Left lung (tissue), 10 donors: ENCODE results near the gene SCTR. TPM values are rescaled to one million over a fixed set of nuclear protein-coding genes. Genes with fewer than 3 reads are reported as not detected.

Source experiments
- ATAC-seq: fragments of 200-7000 bp; cut with Tn5 transposase; one replicate; pipeline ENCODE4 v1.9.1; 2020; ENCODE audit warnings: moderate library complexity
- DNase-seq, 4 donors: peaks; one replicate each; pipeline ENCODE4 v3.0.0-alpha.2; 2013 to 2020
- H3K27ac ChIP-seq, 2 donors: fragments of 200-600 bp; sonication (generic) in 1 of 2; one replicate each; pipeline versions ENCODE4 v1.5.0 to v1.8.0; 2020 to 2021
- H3K27me3 ChIP-seq, 2 donors: fragments of 200-600 bp; sonication (generic) in 1 of 2; one replicate each; pipeline versions ENCODE4 v1.5.0 to v1.8.0; 2020 to 2021
- H3K36me3 ChIP-seq, 2 donors: fragments of 200-600 bp; sonication (generic) in 1 of 2; one replicate each; pipeline versions ENCODE4 v1.5.0 to v1.8.0; 2020 to 2021
- H3K4me1 ChIP-seq, 2 donors: fragments of 200-600 bp; one replicate each; pipeline ENCODE4 v1.8.0; 2021
- H3K4me3 ChIP-seq, 2 donors: fragments of 200-600 bp; sonication (generic) in 1 of 2; one replicate each; pipeline versions ENCODE4 v1.5.0 to v1.8.0; 2020 to 2021; ENCODE audit warnings: mild to moderate bottlenecking in 1 of 2
- H3K9me3 ChIP-seq, 2 donors: fragments of 200-600 bp; sonication (generic) in 1 of 2; one replicate each; pipeline versions ENCODE4 v1.5.0 to v1.8.0; 2020 to 2021
- CTCF ChIP-seq, 2 donors: fragments of 200-600 bp; sonication (generic) in 1 of 2; IDR thresholded peaks; one replicate each; pipeline versions ENCODE4 v1.5.0 to v1.8.0; 2021; ENCODE audit warnings: antibody characterized with exemption in 2 of 2
- intact Hi-C, 2 donors: fragments of 100-400 bp; cut with DNase I; formaldehyde crosslinking; loops; one replicate each; pipeline versions ENCODE4 v1.11.2 to v1.14.2; 2022
- polyA plus RNA-seq, 6 donors: library from polyadenylated mRNA; unstranded; fragments of 120-200 nt; gene quantifications; one replicate each; pipeline ENCODE4 v1.2.1, GENCODE V29; 2013; ENCODE audit not compliant: insufficient read length in 6 of 6
- total RNA-seq, 2 donors: library from RNA; stranded (reverse); fragmentation: NEBNext Ultra II Directional; extraction: Animal tissue kit (Norgen Biotek cat#: 25700); gene quantifications; one replicate each; pipeline ENCODE4 v1.2.1, GENCODE V29; 2021
- donor health status: DM: no; HTN: yes; CAD: no.
- donor health status: DM: no; HTN: no; CAD: no.

SCTR gene
- total and polyA plus RNA-seq, 8 donors: 2.2 to 13.7 (median 8.0) TPM

- no peak for ATAC-seq
- H3K36me3 ChIP-seq: no peaks in the 10 kb centered on the region
- TF ChIP-seq CTCF (IDR thresholded peaks at IDR 0.05): no peak
- no peaks in the 10 kb centered on the region for H3K9me3 ChIP-seq
- peak in 2 of 4 donors; percentile 75 to 78 for DNase-seq
- H3K4me1 ChIP-seq: peaks cover 0 to 22% of the 10 kb centered on the region in 2 donors
- H3K27me3 ChIP-seq: peaks cover 0 to 44% of the 10 kb centered on the region in 2 donors
- intact Hi-C loops: no loop called here
- H3K4me3 ChIP-seq: no peak overlapping the region
- peak overlapping the region in 1 of 2 donors; percentile 87 for H3K27ac ChIP-seq
Measured at GRCh38 chr2:119546447-119546767, 22.1 kb upstream of the SCTR start.

GRCh38 chr2:119545754-119546446 is 21.6 kb upstream of the SCTR start:
- Histone ChIP-seq H3K4me3 (no peak overlapping the region), H3K9me3 (no peaks in the 10 kb centered on the region), H3K27me3 (peaks cover 0 to 44% of the 10 kb centered on the region in 2 donors), H3K36me3 (no peaks in the 10 kb centered on the region), H3K4me1 (peaks cover 0 to 22% of the 10 kb centered on the region in 2 donors), H3K27ac (peak overlapping the region; percentile 78 to 87)
- intact Hi-C loops: no loop called here
- DNase-seq (no peak), ATAC-seq (peak; percentile 6)
- TF ChIP-seq CTCF (IDR thresholded peaks at IDR 0.05): no peak

- no peaks in the 10 kb centered on the region for H3K36me3 ChIP-seq
- ATAC-seq (peak; percentile 43), DNase-seq (no peak)
- no peak for TF ChIP-seq CTCF (IDR thresholded peaks at IDR 0.05)
- H3K27me3 ChIP-seq: peaks cover 0 to 44% of the 10 kb centered on the region in 2 donors
- no peaks in the 10 kb centered on the region for H3K9me3 ChIP-seq
- H3K4me1 ChIP-seq: peaks cover 0 to 22% of the 10 kb centered on the region in 2 donors
- intact Hi-C loops: no loop called here
- peak overlapping the region; percentile 50 to 58 for H3K4me3 ChIP-seq
- H3K27ac ChIP-seq: peak overlapping the region; percentile 78 to 87
Measured at GRCh38 chr2:119544939-119545475, 20.7 kb upstream of the SCTR start.

GRCh38 chr2:119544075-119544938 is 20.0 kb upstream of the SCTR start, which contains the start of gene CFAP221:
Gene CFAP221, plus strand, starts transcription at chr2:119544449. Its CDS starts 1,683 bp downstream, at chr2:119546132.
- DNase-seq: peak; percentile 76 to 88 (median 80)
- H3K36me3 ChIP-seq: no peaks in the 10 kb centered on the region
- no peaks in the 10 kb centered on the region for H3K9me3 ChIP-seq
- peak within 1 kb of the TSS; percentile 78 to 87 for H3K27ac ChIP-seq
- peaks cover 0 to 44% of the 10 kb centered on the region in 2 donors for H3K27me3 ChIP-seq
- intact Hi-C loops: no loop called here
- H3K4me3 ChIP-seq: peak within 1 kb of the TSS; percentile 50 to 58
- ATAC-seq: peak; percentile 90
- peaks cover 0 to 22% of the 10 kb centered on the region in 2 donors for H3K4me1 ChIP-seq
- TF ChIP-seq CTCF (IDR thresholded peaks at IDR 0.05): no peak

- H3K4me1 ChIP-seq: peaks cover 0 to 22% of the 10 kb centered on the region in 2 donors
- DNase-seq (no peak), ATAC-seq (no peak)
- no peak for TF ChIP-seq CTCF (IDR thresholded peaks at IDR 0.05)
- no peak overlapping the region for H3K4me3 ChIP-seq
- intact Hi-C loops: no loop called here
- peaks cover 0 to 40% of the 10 kb centered on the region in 2 donors for H3K27me3 ChIP-seq
- no peaks in the 10 kb centered on the region for H3K36me3 ChIP-seq
- no peak overlapping the region for H3K27ac ChIP-seq
- no peaks in the 10 kb centered on the region for H3K9me3 ChIP-seq
Measured at GRCh38 chr2:119541476-119541875, 17.2 kb upstream of the SCTR start.
